HS-27A (cell line): ENCODE measurements around the gene LCE2B.
"Not testable (repeated sequence)": the region's sequence is repeated elsewhere in the genome, so short reads cannot be mapped to it uniquely, and the experiment has no call there.

Source experiments
- DNase-seq: peaks from one replicate; pipeline ENCODE4 v3.0.0-alpha.2; 2012; ENCODE audit warnings: low read depth, missing footprints

The LCE2B gene, protein sequence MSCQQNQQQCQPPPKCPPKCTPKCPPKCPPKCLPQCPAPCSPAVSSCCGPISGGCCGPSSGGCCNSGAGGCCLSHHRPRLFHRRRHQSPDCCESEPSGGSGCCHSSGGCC

DNA sequence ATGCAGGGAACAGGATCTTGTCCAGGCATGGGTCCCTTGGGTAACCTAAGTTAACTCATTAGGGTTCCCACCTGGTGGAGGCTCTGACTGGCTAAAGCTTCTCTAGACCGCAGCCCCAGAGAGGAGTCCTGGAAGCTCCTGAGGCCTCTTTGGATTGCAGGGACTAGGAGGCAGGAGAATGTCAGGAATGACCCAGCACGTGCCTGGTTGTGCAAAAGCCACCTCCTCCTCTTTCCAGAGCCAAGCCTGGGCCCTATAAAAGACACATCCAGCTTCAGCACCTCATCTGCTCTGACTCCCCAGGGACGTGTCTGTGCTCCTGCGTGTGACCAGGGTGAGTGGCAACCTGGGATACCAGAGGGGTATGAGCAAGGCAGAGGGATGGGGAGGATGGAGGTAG lies at the start of gene LCE2B:
Gene LCE2B (plus strand): TSS at position 301 of the 400 bp plus-strand sequence. CDS start 721 bp downstream, outside the sequence.
- not testable (repeated sequence) for DNase-seq

DNA sequence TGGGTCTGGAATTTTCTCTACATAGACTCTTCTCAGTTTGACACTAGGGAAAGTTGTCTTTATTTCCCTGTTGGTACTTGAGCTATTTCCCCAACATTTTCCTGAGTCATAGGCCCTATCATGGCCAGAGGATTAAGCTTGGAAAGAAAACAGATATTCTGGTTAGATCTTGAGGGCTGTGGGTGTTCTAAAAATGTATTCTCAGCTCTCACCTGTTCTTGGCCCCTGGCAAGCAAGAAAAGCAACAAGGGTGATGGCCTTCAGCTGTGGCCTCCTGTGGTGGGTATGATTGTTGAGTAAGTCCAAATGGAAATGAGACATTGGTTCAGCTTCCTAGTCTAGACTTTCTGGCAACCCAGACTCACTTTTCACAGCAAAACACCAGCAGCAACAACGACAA lies 45.6 kb upstream of the LCE2B start:
- no peak for DNase-seq

DNA sequence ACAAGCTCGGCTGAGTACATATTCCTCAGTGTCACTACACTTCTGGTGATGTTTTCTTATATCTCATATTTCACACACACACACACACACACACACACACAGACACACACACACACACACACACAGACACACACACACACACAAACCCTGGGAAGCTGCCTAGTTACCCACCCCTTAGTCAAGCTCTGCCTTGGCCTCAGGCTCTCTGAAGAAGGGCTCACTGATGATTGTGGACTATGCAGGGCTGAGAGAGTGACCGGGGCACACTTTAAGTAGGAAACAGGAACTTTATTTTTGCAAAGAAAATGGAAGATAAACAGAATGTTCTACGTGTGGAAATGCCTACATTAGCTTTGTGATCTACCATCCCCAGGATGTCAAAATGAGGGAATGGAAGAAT lies 42.0 kb upstream of the LCE2B start:
- DNase-seq: no peak

DNA sequence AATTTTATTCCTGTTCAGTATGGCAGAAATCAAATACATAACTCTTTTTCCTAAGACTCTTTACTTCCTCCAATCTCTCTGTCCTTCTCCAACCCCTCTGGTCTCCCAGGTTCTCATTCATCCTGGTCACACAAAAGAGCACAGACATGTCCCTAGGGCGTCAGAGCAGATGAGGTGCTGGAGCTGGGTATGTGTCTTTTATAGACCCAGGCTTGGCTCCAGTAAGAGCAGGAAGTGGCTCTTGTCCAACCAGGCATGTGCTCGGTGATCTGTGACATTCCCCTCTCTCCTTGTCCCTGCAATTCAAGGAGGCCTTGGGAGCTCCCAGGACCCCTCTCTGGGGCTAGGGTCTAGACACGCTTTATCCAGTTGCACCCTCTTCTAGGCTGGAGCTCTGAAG lies 40.8 kb upstream of the LCE2B start:
- no peak for DNase-seq

DNA sequence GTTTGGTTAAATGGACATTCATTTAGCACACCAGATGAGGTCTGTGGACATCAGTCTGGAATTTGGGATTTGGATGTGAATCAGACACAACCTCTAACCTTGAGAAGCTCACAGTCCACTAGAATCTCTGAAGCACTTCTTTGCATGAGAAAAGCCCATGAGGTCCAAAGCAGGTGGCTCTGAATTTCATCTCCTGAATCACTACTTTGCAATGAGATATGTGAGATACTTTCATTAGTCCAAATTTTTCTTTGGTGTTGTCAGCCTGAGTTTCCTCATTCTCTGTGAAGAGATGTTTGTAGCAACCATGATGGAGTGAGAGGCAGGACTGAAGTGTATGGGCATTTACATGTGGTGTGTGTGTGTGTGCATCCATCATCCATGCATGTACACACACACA lies 39.3 kb upstream of the LCE2B start:
- no peak for DNase-seq

DNA sequence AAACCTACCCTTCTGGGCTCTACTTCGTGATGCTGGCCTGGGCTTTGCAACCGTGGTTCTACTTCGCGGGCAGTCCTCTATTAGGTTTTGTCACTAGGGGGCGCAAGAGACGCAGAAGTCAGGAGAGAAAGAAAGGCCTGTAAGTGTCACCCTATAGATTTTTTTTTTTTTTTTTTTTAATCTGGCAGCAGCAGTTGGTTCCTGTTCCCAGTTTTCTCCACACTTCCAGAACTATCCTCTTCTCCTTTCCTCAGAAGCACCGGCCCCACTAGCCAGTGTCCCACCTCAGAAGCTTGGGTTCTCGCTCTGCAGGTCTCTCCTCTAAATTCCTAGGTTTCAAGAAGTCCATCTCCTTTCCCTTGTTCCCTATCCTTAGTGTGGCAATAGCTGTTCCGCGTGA lies 31.8 kb upstream of the LCE2B start:
- DNase-seq: peak; percentile 45

DNA sequence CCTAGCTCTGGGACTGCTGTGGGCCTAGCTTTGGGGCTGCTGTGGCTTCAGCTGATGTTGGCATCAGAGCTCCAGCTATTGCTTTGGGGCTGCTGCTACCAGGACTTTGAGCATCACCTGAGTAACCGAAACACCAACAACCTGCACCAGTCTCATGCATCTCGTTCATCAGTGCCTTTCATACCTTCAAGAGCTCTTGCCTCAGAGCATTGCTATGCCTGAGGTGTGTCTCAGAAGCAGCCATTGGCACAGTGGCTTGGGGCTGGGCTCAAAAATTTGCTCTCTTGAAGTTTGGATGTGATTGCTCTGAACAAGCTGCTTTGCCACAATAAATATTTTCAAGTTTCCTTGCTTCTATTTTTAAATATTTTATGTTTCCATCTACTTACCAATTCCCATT lies 29.5 kb upstream of the LCE2B start:
- no peak for DNase-seq

DNA sequence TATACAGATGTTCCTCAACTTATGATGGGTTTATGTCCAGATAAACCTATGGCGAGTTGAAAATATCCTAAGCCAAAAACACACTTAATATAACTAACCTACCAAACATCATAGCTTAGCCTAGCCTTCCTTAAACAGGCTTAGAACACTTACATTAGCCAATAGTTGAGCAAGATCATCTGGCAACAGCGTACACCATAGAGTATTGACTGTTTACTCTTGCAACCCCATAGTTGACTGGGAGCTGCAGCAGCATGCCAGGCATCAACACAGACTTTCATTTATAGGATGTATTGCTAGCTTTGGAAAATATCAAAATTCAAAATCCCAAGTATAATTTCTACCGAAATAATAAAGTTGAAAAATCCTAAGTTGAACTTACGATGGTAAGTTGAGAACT lies 28.2 kb upstream of the LCE2B start:
- DNase-seq: no peak

DNA sequence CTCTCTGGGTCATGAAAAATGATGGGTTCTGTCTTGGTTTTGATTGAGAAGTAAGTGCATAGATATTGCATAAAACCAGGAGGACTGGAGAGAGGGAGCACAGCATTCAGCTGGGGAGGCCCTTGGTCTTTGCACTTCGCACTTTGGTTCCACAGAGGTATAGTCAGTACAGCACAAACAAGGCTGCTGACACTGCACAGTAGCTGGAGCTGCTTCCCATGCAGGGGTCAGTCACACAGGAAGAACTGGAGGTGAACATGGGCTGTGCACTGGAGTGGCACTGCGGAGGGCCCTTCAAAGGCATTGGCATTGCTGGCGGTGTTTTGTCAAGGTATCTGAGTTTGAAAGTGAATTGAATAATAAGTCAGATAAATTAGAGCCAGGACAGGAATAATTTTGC lies 27.3 kb upstream of the LCE2B start:
- no peak for DNase-seq

DNA sequence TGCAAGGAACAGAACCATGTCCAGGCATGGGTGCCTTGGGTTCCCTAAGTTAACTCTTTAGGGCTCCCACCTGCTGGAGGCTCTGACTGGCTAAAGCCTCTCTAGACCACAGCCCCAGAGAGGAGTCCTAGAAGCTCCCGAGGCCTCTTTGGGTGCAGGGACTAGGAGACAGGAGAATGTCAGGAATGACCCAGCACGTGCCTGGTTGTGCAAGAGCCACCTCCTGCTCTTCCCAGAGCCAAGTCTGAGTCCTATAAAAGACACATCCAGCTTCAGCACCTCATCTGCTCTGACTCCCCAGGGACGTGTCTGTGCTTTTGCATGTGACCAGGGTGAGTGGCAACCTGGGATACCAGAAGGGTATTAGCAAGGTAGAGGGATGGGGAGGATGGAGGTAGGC lies 22.8 kb upstream of the LCE2B start, which contains the start of gene LCE2D:
Gene LCE2D (plus strand): TSS at position 283 of the 400 bp plus-strand sequence. CDS start 726 bp downstream, outside the sequence.
- no peak for DNase-seq

DNA sequence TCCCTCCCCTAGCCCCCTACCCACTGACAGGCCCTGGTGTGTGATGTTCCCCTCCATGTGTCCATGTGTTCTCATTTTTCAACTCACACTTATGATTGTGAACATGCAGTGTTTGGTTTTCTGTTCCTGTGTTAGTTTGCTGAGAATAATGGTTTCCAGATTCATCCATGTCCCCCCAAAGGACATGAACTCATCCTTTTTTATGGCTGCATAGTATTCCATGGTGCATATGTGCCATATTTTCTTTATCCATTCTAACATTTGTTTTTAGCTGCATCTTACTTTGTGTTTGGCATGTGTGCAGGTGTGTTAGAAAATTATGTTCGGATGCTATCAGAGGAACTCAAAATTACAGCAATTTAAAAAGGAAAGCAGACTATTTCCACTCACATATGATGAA lies 19.8 kb upstream of the LCE2B start:
- not testable (repeated sequence) for DNase-seq

DNA sequence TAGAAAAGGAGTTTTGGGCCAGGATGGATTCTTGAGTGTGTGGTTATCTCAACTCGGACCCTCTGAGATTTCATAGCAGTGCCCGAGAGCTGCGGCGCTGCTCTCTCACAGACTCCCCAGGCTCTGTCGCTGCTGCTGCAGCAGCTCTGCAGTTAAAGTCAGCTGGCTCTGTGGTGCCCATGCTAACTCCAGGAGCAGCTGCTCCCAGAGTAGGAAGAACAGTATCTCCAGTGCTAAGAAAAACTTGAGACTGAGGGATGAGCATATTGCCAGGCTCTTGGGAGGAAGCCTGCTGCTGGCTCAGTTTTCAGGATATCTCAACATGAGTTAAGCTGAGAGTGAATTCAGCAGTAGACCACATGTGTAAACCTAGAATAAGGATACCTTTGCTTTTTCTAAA lies 18.3 kb upstream of the LCE2B start:
- DNase-seq: no peak

DNA sequence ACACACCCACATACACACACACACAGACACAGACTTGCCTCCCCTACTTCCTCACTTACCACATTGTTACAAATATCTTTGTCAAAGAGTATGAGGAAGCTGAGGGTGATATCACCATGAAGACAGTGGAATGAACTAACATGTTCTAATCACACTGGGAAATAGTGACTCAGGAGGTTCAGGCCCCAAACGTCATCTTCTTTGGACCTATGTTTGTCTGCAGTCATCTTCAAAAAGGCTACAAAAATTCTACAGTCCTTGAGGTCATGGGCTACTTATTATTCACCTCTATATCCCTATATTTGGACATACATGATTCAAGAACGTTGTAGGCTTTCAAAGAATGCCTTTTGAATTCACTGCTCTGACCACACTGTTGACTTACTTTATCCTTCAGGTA lies 12.9 kb upstream of the LCE2B start:
- DNase-seq: no peak

DNA sequence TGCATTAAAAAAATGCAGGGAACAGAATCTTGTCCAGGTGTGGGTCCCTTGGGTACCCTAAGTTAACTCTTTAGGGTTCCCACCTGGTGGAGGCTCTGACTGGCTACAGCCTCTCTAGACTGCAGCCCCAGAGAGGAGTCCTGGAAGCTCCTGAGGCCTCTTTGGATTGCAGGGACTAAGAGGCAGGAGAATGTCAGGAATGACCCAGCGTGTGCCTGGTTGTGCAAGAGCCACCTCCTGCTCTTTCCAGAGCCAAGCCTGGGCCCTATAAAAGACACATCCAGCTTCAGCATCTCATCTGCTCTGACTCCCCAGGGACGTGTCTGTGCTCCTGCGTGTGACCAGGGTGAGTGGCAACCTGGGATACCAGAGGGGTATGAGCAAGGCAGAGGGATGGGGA lies 10.9 kb upstream of the LCE2B start, which contains the start of gene LCE2C:
Gene LCE2C (plus strand): TSS at position 297 of the 400 bp plus-strand sequence. CDS start 737 bp downstream, outside the sequence.
- not testable (repeated sequence) for DNase-seq

DNA sequence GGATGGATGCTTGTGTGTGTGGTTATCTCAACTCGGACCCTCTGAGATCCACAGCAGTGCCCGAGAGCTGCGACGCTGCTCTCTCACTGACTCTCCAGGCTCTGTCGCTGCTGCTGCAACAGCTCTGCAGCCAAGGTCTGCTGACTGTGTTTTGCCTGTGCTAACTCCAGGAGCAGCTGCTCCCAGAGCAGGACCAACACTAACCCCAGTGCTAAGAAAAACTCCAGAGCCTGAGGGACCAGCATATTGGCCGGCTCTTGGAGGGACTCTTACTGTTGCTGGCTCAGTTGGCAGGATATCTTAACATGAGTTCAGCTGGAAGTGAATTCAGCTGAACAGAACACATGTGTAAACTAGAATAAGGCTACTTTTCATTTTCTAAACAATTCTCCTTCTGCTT lies 6.5 kb upstream of the LCE2B start:
- no peak for DNase-seq

DNA sequence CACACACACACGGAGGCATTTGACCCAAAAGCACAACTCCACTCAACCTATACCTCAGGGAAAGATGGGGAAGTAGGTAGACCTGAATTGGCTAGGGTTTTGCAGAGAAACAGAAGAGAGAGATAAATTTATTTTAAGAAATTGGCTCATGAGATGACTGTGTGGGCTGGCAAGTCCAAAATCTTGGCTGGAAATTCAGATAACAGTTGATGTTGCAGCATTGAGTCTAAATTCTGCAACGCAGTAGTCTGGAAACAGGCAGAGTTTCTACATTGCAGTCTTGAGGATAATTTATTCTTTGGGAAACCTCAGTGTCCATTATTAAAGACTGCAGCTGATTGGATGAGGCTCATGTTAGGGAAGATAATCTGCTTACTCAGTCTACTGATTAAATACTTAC lies 4.3 kb upstream of the LCE2B start:
- no peak for DNase-seq

DNA sequence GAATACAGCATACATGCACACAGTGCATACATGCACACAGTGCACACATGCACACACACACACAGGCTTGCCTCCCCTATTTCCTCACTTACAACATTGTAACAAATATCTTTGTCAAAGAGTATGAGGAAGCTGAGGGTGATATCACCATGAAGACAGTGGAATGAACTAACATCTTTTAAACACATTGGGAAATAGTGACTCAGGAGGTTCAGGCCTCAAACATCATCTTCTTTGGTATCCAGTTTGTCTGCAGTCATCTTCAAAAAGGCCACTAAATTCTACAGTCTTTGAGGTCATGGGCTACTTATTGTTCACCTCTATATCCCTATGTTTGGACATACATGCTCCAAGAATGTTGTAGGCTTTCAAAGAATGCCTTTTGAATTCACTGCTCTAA lies 2.1 kb upstream of the LCE2B start:
- no peak for DNase-seq

DNA sequence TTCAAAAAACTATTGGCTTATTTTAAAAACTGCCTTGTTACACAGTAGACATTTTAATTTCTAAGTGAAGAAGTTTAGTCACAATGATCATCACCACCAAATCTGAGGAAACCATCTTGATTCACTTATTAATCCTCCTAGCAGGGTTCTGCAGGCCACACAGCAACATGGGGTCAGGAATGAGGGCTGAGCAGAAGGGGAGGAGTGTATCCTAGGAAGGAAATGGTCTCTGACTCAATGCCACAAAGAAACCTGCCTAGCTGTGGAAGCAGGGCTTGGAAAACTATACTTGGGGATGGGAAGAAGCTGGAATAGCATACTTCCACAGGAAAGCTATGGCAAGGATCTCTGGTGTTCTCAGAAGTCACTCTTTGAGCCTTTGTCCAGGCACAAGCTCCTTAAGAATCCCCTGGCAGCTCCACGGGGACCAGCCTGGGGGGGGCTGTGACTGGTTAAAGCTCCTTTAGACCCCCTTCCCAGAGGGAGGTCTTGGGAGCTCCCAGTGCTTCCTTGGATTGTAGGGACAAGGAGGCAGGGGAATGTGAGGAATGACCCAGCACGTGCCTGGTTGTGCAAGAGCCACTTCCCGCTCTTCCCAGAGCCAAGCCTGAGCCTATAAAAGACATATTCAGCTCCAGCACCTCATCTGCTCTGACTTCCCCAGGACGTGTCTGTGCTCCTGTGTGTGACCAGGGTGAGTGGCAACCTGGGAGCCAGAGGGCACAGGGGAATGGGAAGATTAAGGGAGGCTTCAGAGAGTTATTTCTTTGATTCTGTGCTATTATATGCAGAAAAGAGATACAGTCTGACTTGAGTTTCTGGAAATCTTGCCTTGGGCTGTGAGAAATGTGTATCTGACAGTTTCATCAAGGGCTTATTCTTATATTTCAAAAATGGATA lies 12.0 kb downstream of the LCE2B start, which contains the start of gene LCE2A:
Gene LCE2A (plus strand): TSS at position 645 of the 900 bp plus-strand sequence. CDS start 557 bp downstream, outside the sequence.
- no peak for DNase-seq

DNA sequence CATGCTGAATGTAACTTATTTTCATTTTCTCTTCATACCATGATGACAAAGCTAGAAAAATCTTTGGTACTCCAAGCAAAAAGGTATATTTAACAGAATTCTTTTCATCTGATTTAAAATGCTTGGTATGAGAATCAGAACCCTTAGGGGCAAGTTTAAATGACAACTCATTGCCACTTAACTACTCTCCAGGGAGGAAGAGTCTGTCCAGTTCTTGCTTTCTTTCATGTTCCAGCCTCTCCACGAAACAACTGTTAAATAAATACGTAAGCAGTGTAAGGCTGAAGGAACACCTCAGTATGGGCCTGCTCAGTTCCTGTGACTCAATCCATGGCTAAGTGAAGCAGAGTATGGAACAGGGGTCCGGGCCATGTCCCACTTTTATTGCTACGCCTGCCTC lies 13.8 kb downstream of the LCE2B start:
- no peak for DNase-seq

DNA sequence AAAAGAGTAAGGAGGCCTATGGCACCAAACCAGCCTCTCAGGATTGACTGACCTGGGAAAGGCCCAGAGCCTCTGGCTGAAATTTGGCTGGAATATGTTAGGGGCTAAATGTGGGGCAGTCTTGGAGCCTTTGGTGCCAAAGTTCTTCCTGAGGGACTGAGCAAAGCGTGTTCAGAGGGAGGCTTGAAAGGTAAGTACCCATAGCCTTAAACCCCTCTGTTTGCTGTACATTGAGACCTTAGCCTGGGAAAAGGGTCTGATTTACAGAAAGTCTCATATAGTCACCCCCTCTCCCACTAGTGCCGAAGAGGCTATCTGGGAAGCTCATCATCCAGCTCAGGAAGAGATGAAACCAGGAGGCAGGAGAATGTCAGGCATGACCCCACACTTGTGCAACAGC lies 21.9 kb downstream of the LCE2B start, which contains the start of gene LCE4A:
Gene LCE4A (plus strand): TSS at position 301 of the 400 bp plus-strand sequence. CDS start 916 bp downstream, outside the sequence.
- DNase-seq: no peak

DNA sequence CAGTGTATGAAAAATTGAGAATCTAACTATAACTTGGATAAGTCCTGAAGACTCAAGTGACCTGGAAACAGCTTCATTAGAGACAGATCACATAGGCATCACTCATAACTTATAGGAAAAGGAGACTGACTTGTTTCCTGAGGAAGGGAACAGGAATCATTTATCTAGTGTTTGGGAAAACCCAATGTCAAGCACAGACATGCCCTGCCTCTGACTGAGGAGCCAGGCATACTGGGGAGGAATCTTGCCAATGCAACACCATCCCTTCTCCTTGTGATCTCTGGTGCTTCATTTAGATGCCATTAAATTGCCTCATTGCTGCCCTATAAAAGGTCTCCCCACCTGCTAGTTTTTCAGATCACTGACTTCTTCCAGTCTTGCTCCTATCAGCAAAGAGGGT lies 32.3 kb downstream of the LCE2B start:
- DNase-seq: no peak

DNA sequence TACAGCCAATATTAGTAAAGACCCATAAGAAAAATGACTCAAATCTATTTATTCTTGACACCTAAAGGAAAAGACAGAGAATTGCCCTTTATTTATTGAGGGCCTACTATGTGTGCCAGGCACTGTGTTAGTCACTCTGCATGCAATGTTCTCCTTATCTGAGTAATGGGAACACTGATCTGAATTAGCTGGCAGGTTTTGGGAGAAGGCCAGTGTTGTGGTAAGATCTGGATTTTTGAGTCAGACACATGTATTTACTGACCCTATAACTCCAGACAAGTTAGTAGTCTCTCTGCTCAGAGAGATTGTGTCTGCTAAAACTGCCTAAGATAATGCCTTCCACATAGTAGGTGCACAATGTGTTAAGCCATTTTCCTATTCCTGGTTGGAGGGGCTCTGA lies 39.3 kb downstream of the LCE2B start:
- no peak for DNase-seq

DNA sequence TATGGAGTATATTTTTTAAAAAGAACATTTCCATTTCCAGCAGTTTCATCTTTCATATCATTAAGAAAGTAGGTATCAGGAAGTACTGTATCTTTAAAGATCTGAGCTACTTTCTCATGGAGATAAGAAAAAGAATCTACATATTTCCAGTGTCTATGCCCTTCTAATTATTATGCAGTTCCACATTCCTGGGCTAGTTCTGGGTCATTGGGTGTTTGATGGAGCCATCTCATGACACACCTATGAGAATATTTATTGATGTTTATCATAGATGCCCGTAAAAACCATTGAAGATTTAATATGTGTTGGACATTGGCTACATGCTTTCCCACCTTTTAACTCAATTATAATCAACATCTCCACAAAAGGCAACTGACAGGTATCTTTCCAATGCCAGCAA lies 43.1 kb downstream of the LCE2B start:
- DNase-seq: no peak
